ENCODE results near the gene GLB1L2. TPM values are rescaled to one million over a fixed set of nuclear protein-coding genes. Genes with fewer than 3 reads are reported as not detected.

The GLB1L2 gene
- total and polyA plus RNA-seq, 8 donors, result 4.2 to 10.1 (median 6.9) TPM

DNA sequence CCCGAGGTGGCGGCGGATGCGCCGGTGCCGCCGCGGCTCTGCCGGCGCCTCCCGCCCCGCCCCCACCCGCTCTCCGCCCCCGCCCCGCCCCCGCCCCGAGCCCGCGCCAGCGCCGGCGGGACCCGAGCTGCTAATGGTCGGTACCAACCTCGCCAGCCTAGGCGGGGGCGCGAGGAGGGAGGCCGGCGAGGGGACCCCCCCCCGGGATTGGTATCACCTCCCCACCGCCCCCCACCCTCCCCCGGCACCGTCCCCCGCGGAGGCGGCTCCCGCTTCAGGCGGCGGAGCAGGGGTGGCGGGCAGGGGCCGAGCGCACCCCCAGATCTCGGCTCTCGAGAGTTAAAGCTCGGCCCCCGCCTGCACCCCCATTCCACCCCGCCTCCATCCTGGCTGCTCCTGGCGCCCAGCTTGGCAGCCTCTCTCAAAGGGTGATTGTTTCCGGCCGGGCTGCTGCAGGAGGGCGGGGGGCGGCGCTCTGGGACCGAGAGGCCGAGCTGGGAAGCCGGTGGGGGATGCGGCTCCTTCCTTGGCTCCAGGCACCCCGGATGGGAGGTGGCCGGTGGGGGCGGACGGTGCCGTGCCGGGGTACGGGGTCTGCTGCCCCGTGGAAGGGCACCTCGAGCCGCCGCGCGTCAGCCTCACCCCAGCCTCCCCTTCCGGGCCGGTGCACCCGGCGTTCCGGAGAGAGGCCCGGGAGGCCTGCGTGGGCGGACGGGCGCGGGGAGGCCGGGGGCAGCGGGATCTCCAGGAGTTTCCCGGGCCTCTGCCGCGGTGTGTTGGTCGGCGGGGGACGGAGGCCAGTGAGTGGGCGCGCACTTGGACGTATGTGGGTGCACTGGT is 80.6 kb downstream of the GLB1L2 start, which contains the start of gene B3GAT1:
Gene B3GAT1, minus strand, starts transcription at position 40 of the 840 bp plus-strand sequence. CDS start 24,583 bp downstream, outside the sequence.
- Histone ChIP-seq H3K4me3 (peak within 1 kb of the TSS in 2 of 4 donors; percentile 13 to 45), H3K4me1 (no peaks in the 10 kb centered on the region), H3K27me3 (peaks cover 0 to 12% (median 0%) of the 10 kb centered on the region in 4 donors), H3K36me3 (no peaks in the 10 kb centered on the region), H3K9me3 (no peaks in the 10 kb centered on the region), H3K27ac (no peak within 1 kb of the TSS)
- WGBS, 2 donors, result 2% methylated on average over 41 to 94 of the region's 94 CpGs
- no peak for FAIRE-seq
- TF ChIP-seq CTCF (IDR thresholded peaks at IDR 0.05), result no peak
- intact Hi-C loops (cut with DNase I), result no loop called here
- peak in 1 of 6 donors; percentile 67 for DNase-seq
- peak in 3 of 4 donors; percentile 35 to 69 (median 65) for ATAC-seq

DNA sequence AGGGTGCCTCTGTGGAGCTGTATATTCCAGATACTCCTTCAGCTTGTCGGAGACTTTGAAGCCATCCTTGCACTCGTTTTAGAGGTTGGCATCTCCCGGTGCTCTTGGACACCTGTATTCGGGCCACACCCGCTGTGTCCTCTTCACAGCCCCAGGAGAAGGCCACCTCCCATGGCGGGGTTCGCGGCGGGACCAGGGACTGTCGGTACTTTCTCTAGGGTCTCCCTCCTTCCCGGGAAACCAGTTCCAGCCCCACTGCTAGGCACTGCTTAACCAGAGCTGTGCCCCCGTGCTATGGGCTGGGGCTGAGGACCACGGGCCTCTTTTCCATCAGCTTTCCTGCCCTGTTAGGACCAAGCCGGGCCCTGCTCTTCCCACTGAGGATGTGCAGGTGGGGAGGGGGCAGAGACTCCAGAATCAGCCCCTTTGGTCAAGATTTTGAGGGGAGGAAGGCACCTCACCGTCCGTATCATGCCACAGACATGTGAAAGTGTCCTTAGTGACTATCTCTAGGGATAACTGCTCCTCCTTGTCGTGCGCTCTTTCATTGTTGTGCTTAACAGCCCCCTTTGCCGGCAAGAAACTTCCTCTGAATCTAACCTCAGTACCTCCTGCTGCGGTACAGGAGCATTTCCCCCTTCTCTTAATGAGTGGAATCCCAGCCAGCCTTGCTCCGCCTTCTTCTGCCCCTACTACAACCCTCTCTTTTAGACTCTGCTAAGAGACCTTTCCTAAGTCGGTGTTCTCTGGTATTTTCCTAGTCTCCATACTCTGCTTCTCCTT is 81.4 kb downstream of the GLB1L2 start:
- H3K36me3 ChIP-seq, result no peaks in the 10 kb centered on the region
- WGBS, 2 donors, result 10 to 12% methylated on average over 22 of the region's 22 CpGs
- TF ChIP-seq CTCF (IDR thresholded peaks at IDR 0.05), result no peak
- intact Hi-C loops (cut with DNase I), result no loop called here
- H3K27me3 ChIP-seq, result peaks cover 0 to 12% (median 0%) of the 10 kb centered on the region in 4 donors
- FAIRE-seq (no peak), ATAC-seq (no peak), DNase-seq (no peak)
- H3K9me3 ChIP-seq, result no peaks in the 10 kb centered on the region
- H3K4me3 ChIP-seq, result peak overlapping the region in 2 of 4 donors; percentile 13 to 45
- H3K4me1 ChIP-seq, result no peaks in the 10 kb centered on the region
- H3K27ac ChIP-seq, result no peak overlapping the region

DNA sequence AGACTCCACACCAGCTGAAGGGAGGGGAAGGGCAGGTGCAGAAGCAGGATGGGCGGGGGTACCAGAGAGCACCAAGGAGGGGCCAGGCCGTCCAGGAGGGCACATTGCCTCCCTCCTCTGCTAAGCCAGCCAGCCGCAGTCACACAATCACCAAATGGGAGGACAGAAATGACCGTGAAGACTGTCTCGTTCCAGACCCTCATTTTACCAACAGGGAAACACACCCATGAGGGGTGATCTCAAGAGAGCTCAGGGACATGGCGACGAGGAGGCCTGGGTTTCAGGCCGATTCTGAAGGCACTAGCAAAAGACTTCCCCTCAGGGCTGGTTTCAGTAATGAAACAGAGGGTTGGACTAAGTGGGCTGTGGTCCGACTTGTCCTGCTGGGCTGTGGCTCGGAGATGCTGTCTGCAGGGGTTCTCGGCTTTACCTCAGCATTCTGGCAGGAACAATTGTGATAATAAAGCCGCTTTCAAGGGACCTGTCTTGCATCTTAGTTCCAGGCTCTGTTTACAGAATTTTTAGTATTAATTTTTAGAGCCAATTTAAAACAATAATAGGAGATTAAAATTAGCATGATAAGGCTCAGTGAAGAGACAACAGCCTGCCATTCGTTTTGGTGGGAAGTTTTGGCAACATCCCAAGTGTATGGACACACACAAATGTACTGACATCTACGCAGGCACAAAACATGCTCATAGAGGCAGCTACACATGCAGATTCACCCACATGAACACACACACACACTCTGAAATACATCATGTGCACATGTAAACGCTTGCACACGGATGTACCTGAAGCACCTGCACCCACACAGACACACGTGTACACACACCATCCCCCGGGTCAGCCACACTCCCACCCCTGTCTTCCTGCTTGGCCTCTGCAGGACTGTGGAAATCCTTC is 82.3 kb downstream of the GLB1L2 start:
- no peaks in the 10 kb centered on the region for H3K4me1 ChIP-seq
- H3K9me3 ChIP-seq, result no peaks in the 10 kb centered on the region
- DNase-seq, result no peak
- FAIRE-seq, result no peak
- H3K27ac ChIP-seq, result no peak overlapping the region
- 27 to 31% methylated on average over 18 of the region's 18 CpGs for WGBS, 2 donors
- no peaks in the 10 kb centered on the region for H3K36me3 ChIP-seq
- H3K4me3 ChIP-seq, result no peak overlapping the region
- peaks cover 0 to 12% (median 0%) of the 10 kb centered on the region in 4 donors for H3K27me3 ChIP-seq
- intact Hi-C loops (cut with DNase I), result no loop called here
- TF ChIP-seq CTCF (IDR thresholded peaks at IDR 0.05), result no peak
- no peak for ATAC-seq

DNA sequence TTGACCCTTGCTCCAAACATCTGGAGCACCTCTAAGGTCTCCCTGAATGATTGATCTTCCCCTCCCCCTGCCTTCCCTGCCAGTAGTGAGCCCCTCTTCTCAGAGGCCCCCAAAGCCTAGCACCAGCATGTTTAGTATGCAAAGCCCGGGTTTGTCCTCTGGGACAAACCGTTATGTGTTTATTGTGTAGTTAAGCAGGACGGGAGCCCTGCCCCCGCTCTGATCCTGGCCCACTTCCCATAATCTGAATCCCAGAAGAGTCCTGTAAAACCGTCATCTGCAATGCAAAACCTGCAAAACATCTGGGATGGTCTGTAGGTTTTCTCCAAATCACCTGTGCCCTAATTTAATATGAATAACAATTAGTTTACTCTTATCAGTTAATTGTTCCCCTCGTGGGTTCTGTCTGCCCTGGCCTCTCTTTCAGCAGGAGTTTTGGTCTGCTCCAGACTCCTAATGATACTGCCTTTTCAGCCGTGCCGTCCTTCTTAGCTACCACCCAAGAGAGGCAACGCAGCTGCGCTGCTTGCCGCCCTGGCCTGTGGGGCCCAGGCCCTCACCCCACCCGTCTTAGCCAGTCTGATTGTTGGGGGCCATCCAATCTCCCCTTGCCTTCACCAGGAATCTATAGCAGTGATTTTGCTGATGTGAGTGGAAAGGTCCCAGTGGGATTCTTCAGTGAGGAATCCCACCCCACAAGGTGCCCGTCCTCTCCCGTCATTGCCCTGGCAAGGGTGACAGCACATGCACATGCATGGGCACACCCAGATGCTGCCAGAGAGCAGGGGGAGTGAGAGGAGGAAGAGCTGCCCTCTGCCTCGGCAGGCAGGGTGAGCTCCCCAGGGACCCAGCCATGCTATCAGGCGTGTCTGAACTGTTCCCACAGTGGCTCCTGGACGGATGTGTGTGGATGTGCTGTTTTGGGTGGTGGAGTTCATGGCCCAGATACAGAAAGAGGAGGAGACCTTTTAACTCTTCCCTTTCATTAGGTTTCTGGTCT is 83.3 kb downstream of the GLB1L2 start:
- Histone ChIP-seq H3K27me3 (peaks cover 0 to 12% (median 0%) of the 10 kb centered on the region in 4 donors), H3K9me3 (no peaks in the 10 kb centered on the region), H3K36me3 (no peaks in the 10 kb centered on the region), H3K27ac (no peak overlapping the region), H3K4me3 (no peak overlapping the region), H3K4me1 (no peaks in the 10 kb centered on the region)
- TF ChIP-seq CTCF (IDR thresholded peaks at IDR 0.05), result no peak
- intact Hi-C loops (cut with DNase I), result no loop called here
- FAIRE-seq (no peak), ATAC-seq (no peak), DNase-seq (no peak)
- WGBS, 2 donors, result 25 to 28% methylated on average over 17 of the region's 17 CpGs

Measured in pancreas (tissue), 10 donors.